ENCODE results near the gene MMP14.

Gene MMP14

GRCh38 chr14:22861651-22862050, 25.3 kb downstream of the MMP14 start:
- DNase-seq, result no peak

GRCh38 chr14:22864979-22865378, 28.6 kb downstream of the MMP14 start:
- no peak for DNase-seq

- no peak for DNase-seq
These were observed 29.3 kb downstream of the MMP14 start for GRCh38 chr14:22865424-22866405.

- no peak for DNase-seq
These were observed 30.5 kb downstream of the MMP14 start for GRCh38 chr14:22866874-22867273.

- no peak for DNase-seq
These were observed 34.4 kb downstream of the MMP14 start for GRCh38 chr14:22870811-22871223.

GRCh38 chr14:22871224-22872032, 35.0 kb downstream of the MMP14 start, which contains the start of gene LRP10:
LRP10 (plus strand) TSS chr14:22871740; CDS start chr14:22872304, 564 bp downstream.
- DNase-seq, result peak; percentile 73

- peak; percentile 66 for DNase-seq
These were observed 35.8 kb downstream of the MMP14 start for GRCh38 chr14:22872033-22872832.

- DNase-seq, result no peak
These were observed 36.6 kb downstream of the MMP14 start for GRCh38 chr14:22872833-22873520.

GRCh38 chr14:22875003-22875747, 38.8 kb downstream of the MMP14 start:
- DNase-seq, result no peak

- no peak for DNase-seq
These were observed 39.4 kb downstream of the MMP14 start for GRCh38 chr14:22875748-22876319.

GRCh38 chr14:22877000-22877501, 40.7 kb downstream of the MMP14 start:
- no peak for DNase-seq

GRCh38 chr14:22878271-22879246, 42.2 kb downstream of the MMP14 start:
- no peak for DNase-seq

GRCh38 chr14:22882064-22882463, 45.7 kb downstream of the MMP14 start:
- no peak for DNase-seq

- peak; percentile 58 for DNase-seq
These were observed 46.3 kb downstream of the MMP14 start for GRCh38 chr14:22882529-22883172.

GRCh38 chr14:22883173-22883976, 47.0 kb downstream of the MMP14 start, which contains the start of gene REM2:
REM2 (plus strand) TSS chr14:22883222; CDS start chr14:22883288, 66 bp downstream.
- no peak for DNase-seq

GRCh38 chr14:22884076-22884737, 47.8 kb downstream of the MMP14 start:
- DNase-seq, result no peak
